ENCODE results near the gene CFAP74.

The CFAP74 gene

GRCh38 chr1:1967151-1967550, 36.4 kb downstream of the CFAP74 start:
- no peak for DNase-seq

DNA sequence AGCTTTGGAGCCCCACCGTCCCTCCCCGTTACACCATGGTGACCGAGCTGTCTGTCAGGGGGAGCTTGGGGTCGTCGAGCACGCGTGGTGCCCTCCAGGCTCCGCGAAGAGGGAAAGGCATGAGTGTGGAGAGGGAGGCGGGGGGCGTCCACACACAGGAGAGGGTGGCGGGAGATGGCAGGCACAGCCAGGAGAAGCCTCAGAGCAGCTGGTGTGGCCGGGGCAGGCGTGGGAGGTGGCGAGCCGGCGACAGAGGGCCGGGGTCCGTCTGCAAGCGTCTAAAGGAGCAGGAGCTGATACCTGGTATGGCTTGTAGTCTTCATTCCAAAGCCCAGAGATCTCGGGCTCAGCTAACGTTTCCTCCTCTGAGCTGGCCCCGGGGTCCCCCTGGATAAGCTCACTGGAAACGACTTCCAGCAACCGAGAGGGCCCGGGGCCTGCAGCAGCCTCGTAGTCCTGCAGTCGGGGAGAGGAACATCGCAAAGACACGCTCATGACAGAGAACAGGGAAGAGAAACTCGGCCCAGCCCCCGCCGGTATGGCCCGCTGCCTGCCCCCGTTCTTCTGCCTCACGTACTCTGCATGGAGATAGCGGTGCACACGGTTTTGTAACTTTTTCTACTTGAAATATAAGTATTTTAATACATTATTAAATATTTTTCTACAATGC, 37.4 kb downstream of the CFAP74 start:
- DNase-seq: no peak

DNA sequence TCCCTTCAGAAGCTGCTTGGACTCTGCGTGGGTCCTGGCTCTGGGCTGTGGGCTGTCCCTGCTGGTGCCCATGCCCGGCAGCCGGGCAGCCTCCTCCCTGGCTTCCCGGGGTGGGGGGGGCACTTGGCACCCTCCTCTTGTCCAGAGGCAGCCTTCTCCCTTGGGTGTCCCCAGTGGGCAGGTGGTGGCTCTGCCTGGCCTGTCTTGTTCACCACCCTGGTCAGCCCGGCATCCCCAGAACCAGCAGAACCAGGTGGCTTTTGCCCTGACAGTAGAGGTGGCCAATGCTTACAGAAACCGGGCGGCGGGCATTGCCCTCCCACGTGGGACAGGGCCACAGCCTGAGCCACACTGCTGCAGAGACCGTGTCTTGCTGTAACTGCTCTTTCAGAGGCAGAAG, 38.0 kb downstream of the CFAP74 start:
- no peak for DNase-seq

- DNase-seq: no peak
Observed at GRCh38 chr1:1964811-1965210, 38.8 kb downstream of the CFAP74 start.

- DNase-seq: no peak
Observed at GRCh38 chr1:1963570-1963969, 40.0 kb downstream of the CFAP74 start.

DNA sequence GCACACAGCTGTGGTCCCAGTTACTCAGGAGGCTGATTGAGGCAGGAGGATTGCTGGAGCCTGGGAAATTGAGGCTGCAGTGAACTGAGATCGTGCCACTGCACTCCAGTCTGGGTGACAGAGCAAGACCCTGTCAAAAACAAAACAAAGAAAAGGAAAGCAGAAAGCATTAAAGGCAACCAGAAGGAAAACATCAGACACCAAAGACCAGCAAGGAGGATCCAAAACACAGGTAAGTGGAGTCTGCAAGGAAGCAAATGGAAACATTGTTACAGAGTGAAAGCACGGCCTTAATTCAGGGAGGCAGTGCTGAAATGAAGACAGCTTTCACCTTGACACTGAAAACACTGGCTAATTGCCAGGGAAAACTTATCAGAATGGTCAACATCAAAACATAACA, 40.8 kb downstream of the CFAP74 start:
- DNase-seq: no peak

DNA sequence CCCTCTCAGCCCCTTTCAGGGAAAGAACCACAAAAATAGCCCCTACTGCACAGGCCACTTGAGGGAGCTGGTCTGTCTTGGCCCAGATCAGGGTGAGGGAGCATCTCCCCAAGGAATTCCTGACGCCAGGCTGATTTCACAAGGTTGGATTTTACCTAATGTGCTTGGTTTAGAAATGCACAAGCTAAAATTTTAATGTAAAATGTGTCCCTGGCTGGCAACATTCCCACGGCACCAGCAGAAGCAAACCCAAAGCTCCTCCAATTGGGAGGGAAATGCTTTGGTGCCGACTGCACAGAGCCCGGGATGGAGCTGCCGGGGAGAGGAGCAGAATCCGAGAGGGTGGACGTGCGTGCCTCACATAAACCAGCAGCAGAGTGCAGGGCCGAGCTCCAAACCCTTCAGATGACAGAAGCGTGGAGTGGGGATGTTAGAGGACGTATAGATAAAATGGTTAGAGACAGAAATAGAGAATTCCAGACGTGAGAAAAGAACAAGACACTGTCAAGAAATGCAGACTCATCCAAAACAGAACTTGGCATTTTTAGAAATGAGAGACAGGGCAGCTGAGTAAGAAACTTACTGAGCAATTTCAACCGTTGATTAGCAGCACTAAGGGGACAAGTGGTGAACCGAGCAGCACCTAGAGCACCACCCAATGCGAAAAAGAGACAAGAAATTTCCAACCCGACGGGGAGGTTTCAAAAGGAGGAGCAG, 42.9 kb downstream of the CFAP74 start:
- no peak for DNase-seq

- no peak for DNase-seq
Observed at GRCh38 chr1:1959840-1960479, 43.6 kb downstream of the CFAP74 start.

GRCh38 chr1:1959459-1959839, 44.1 kb downstream of the CFAP74 start:
- DNase-seq: no peak

DNA sequence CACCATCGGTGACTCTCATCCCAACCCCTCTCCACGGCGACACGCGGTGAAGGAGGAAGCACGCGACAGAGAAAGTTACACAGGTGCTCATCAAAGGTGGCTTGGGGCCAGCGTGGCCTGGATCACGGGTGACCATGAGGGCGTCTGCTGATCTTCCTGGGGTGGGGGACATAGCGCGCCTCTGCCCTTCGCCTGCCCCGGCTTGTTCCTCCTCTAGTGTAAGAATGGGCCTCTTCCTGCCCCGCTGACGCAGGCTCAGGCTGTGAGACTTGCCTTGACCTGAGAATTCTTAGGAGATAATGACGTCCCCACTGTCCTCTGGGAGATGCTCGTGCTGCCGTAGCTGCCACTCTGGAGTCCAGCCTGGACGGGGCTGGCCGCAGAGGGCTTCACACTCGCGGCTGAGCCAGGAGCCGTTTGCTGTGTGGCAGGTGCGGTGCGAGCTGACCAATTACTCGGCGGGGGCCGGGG, 45.5 kb downstream of the CFAP74 start:
- no peak for DNase-seq

DNA sequence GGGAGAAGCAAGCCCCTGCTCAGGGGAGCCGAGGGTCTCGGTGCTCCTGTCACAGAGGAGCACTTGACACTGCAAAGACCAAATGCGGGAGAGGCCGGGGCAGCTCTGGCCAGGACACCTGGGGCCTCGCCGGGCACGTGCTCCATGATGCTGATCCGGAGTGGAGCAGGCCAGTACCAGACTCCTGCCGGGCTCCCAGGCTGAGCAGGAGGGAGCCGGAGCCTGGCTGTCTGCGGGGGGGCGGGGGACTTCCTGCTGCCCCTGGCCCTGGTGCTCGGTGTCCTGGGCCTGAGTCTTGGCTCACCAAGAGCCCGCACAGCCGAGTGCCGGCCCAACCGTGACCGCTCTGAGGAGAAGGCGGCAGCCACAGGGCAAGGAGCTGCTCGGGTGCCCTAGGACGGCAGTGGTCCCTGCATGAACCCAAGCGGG, 46.0 kb downstream of the CFAP74 start:
- DNase-seq: no peak

- no peak for DNase-seq
Observed at GRCh38 chr1:1956586-1957532, 46.7 kb downstream of the CFAP74 start.

DNA sequence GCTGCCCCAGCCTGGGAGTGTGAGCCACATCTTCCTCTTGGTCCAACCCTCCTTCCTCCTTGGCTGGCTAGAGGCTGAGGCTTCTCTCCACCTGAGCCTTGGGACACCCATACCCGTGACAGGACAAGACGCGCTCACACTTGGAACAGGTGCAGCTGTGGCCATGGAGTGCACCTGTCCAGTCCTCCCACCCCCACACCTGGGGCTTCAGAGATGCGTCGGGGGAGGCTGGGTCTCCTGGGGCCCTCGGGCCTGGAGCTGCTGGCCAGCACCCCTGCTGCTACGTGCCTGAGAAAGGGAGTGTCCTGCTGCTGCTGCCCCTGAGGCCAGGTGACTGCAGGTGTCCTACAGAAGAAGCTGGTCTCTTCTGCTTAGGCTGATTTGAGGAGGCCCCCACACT, 47.5 kb downstream of the CFAP74 start:
- DNase-seq: no peak

GRCh38 chr1:1955621-1956094, 47.9 kb downstream of the CFAP74 start:
- no peak for DNase-seq

DNA sequence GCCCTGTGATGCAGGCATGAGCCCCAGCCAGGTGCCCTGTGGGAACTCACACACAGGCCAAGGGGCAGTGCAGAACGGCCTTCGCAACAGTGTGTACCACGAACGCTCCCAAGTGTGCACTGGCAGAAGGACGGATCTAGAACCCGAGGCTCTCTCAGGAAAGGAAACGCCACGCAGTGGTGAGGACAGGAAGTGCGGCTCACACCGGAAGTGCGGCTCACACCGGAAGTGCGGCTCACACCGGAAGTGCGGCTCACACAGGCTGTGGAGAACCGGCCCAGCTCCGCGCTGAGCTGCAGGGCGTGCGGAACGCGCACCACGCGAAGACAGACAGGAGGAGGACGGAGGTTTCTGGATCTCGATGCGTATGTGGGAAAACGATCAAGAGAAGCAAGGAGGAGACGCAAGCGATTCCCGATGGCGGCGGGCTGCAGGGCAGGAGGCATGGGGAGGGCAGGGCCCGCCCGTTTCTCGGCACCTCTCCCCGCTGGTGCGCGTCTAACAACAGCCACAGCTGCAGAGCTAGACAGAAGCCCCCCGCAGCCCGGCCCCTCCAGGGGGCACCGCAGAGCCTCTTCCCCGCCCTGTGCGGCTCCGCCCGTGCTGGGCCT, 48.6 kb downstream of the CFAP74 start:
- DNase-seq: no peak

- no peak for DNase-seq
Observed at GRCh38 chr1:1954015-1954414, 49.6 kb downstream of the CFAP74 start.

GRCh38 chr1:1950940-1951339, 52.6 kb downstream of the CFAP74 start:
- no peak for DNase-seq

- no peak for DNase-seq
Observed at GRCh38 chr1:1948783-1949182, 54.8 kb downstream of the CFAP74 start.

- DNase-seq: no peak
Observed at GRCh38 chr1:1947493-1947892, 56.1 kb downstream of the CFAP74 start.

DNA sequence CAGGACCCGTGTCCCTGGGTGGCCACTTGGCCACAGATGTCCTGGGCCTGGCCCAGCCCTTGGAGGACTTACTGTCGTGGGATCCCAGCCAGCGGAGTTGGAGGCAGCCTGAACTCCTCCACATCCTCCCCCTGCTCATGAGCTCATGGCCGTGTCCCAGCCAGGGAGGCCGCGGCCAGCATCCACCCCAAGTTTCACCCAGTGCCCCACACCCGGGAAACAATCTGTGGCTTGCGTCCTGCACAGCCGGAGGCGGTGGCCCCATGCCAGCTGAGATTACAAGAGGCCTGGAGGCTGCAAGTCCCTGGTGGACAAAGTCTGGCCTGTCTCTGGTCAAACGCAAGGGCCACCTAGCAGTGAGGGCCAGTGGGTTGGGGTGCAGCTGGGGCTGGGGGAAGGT, 57.0 kb downstream of the CFAP74 start:
- DNase-seq: no peak

DNA sequence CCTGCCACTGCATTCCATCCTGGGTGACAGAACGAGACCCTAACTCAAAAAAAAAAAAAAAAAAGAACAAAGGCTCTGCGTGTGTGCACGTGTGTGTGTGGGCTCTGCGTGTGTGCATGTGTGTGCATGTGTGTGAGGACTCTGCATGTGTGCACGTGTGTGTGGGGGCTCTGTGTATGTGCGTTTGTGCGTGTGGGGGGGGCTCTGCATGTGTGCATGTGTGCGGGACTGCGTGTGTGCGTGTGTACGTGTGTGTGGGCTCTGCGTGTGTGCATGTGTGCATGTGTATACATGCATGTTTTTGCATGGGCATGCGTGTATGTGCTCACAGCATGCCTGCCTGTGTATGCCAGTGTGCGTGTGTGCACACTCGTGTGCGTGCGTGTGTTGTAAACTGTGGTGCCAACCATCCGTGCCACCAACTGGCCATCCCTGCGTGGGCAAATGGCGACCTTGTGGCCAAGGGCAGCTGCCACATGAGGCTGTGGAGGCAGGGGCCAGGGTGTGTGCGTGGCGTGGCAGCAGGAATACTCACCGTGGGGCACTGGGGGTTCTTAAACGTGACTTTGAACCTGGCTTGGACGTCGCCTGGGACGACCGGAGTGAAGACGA, 57.7 kb downstream of the CFAP74 start:
- no peak for DNase-seq

Data from NCI-H187 treated with DMSO at 0.1 percent for 48 hours (cell line).